Omental fat pad (tissue), 4 donors: ENCODE measurements around the gene PLEKHG4B. TPM values are rescaled to one million over a fixed set of nuclear protein-coding genes. Genes with fewer than 3 reads are reported as not detected.
"Not testable (repeated sequence)": the region's sequence is repeated elsewhere in the genome, so short reads cannot be mapped to it uniquely, and the experiment has no call there.

Experiments used
- ATAC-seq: fragments of 150-250 bp; one replicate; pipeline ENCODE4 v1.9.1; 2016; ENCODE audit warnings: mild to moderate bottlenecking, moderate library complexity; ENCODE audit not compliant: low FRiP score
- DNase-seq: peaks from one replicate; pipeline ENCODE4 v3.0.0-alpha.2; 2019; ENCODE audit warnings: low spot score
- total RNA-seq, 4 donors: library from RNA; depleted of rRNA; stranded (reverse); fragments of >200 nt; gene quantifications; one replicate each; pipeline ENCODE4 v1.1.0, GENCODE V29; 2016
- TF ChIP-seq, protein P1 (sequence below), 3 donors: fragments of 450-650 bp; IDR thresholded peaks; one replicate each; pipeline ENCODE4 v1.5.1; 2016 to 2017; ENCODE audit warnings: antibody characterized with exemption in 3 of 3, mild to moderate bottlenecking in 3 of 3, moderate library complexity in 2 of 3

The PLEKHG4B gene, protein sequence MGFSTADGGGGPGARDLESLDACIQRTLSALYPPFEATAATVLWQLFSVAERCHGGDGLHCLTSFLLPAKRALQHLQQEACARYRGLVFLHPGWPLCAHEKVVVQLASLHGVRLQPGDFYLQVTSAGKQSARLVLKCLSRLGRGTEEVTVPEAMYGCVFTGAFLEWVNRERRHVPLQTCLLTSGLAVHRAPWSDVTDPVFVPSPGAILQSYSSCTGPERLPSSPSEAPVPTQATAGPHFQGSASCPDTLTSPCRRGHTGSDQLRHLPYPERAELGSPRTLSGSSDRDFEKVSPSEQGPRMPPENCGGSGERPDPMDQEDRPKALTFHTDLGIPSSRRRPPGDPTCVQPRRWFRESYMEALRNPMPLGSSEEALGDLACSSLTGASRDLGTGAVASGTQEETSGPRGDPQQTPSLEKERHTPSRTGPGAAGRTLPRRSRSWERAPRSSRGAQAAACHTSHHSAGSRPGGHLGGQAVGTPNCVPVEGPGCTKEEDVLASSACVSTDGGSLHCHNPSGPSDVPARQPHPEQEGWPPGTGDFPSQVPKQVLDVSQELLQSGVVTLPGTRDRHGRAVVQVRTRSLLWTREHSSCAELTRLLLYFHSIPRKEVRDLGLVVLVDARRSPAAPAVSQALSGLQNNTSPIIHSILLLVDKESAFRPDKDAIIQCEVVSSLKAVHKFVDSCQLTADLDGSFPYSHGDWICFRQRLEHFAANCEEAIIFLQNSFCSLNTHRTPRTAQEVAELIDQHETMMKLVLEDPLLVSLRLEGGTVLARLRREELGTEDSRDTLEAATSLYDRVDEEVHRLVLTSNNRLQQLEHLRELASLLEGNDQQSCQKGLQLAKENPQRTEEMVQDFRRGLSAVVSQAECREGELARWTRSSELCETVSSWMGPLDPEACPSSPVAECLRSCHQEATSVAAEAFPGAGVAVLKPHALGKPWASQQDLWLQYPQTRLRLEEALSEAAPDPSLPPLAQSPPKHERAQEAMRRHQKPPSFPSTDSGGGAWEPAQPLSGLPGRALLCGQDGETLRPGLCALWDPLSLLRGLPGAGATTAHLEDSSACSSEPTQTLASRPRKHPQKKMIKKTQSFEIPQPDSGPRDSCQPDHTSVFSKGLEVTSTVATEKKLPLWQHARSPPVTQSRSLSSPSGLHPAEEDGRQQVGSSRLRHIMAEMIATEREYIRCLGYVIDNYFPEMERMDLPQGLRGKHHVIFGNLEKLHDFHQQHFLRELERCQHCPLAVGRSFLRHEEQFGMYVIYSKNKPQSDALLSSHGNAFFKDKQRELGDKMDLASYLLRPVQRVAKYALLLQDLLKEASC (N-terminal part only)
- under 1 TPM in 3 of 4 donors, not detected in 1; 0.44 to 0.65 (median 0.60) TPM for total RNA-seq

DNA sequence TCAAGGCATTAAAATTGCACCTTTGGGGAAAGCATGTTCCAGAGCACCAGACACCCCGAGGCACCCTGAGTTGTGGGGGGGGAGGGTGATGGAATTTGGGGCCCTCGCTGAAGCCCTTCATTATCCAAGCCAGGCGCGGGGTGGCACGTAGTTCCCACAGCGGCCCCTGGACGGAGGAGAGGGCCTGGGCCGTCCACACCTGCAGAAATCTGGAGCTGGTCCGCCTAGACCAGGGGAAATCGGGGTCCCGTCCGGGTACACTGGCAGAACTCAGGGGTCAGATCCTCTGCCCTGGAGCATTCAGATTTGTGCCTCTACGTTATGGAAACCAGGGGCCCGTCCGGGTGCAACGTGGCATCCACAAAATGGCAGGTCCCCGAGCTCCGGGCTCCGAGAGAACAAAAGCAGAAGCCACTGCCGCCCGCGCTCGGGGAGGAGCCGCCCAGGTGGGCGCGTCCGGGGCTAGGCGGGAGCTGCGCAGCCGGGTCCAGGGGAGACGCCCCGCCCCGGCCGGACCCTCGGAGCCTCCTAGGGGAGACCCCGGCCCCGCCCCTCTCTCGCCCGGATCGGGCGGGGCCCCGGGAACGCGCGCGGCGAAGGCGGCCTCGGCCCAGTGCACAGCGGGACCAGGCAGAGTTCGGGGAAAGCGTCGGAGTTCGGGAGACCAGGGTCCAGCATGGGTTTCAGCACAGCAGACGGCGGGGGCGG lies at the start of gene PLEKHG4B:
TSS of gene PLEKHG4B (plus strand) at position 613 of the 708 bp plus-strand sequence. CDS start at position 677, 64 bp downstream.
- DNase-seq (no peak), ATAC-seq (peak; percentile 34)
- TF ChIP-seq, protein P1, sequence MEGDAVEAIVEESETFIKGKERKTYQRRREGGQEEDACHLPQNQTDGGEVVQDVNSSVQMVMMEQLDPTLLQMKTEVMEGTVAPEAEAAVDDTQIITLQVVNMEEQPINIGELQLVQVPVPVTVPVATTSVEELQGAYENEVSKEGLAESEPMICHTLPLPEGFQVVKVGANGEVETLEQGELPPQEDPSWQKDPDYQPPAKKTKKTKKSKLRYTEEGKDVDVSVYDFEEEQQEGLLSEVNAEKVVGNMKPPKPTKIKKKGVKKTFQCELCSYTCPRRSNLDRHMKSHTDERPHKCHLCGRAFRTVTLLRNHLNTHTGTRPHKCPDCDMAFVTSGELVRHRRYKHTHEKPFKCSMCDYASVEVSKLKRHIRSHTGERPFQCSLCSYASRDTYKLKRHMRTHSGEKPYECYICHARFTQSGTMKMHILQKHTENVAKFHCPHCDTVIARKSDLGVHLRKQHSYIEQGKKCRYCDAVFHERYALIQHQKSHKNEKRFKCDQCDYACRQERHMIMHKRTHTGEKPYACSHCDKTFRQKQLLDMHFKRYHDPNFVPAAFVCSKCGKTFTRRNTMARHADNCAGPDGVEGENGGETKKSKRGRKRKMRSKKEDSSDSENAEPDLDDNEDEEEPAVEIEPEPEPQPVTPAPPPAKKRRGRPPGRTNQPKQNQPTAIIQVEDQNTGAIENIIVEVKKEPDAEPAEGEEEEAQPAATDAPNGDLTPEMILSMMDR (IDR thresholded peaks at IDR 0.05) = no peak

DNA sequence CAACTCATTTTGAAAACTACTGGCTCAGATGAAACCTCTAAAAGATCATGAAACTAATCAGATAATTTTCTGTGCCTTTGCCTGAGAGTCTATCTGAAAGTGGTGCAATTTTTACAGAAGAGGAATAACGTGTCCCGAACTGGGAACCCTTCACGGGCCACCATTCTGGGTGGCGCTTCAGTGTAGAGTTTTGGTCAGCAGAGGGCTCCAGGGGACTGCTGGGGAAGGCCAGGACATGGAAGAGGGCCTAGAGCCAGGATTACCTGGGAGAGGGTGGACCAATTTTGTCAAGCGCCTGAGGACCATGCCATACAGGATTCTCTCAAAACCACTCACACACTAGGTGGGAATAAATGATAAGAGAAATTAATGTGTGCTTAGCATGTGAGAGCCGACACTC lies 49.7 kb upstream of the PLEKHG4B start:
- ATAC-seq (no peak), DNase-seq (no peak)
- TF ChIP-seq, protein P1 (IDR thresholded peaks at IDR 0.05) = no peak

DNA sequence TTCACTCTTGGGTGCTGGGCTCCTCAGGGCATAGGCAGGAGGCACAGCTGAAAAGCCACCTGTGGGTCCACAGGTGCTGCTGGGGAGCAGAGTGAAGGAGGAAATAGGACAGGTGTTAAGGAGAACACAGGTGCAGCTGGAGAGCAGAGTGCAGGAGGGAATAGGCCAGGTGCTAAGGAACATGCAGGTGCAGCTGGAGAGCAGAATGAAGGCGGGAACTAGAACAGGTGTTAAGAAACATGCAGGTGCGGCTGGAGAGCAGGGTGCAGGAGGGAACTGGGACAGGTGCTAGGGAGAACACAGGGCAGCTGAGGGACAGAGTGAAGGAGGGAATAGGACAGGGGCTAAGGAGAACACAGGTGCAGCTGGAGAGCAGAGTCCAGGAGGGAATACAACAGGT lies 43.8 kb upstream of the PLEKHG4B start:
- ATAC-seq (no peak), DNase-seq (no peak)
- TF ChIP-seq, protein P1 (IDR thresholded peaks at IDR 0.05) = no peak

DNA sequence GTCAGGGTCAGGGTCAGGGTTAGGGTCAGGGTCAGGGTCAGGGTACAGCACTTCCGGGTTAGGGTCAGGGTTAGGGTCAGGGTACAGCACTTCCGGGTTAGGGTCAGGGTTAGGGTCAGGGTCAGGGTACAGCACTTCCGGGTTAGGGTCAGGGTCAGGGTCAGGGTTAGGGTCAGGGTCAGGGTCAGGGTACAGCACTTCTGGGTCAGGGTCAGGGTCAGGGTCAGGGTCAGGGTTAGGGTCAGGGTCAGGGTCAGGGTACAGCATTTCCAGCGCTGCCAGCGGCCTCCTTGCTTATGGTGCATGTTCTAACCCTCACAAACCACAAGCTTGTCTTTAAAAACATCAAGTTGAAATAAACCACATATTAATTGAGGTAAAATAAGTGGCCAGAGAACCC lies 42.4 kb upstream of the PLEKHG4B start:
- DNase-seq, ATAC-seq: not testable (repeated sequence)

DNA sequence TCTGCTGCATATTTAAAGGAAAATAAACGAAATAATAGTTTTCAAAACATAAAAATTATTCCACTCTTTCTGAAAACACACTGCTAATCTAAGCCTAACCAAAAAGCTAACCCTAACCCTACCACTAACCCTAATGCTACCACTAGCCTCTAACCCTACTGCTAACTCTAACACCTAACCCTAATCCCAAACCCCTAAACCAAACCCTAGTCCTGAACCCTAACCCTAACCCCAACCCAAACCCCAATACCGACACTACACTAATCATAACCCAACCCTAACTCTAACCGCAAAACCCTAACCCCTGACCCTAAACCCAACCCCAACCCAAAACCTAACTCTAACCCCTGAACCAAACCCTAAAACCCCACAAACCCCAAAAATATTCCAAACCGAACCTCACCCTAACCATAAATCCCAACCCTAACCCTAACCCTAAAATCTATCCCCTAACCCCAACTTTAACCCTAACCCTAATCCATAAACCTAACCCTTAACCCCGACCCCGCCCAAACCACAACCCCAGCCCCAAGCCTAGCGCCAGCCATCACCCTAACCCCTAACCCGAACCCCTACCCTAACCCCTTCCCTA lies 41.9 kb upstream of the PLEKHG4B start:
- DNase-seq (no peak), ATAC-seq (no peak)
- TF ChIP-seq, protein P1 (IDR thresholded peaks at IDR 0.05) = no peak

DNA sequence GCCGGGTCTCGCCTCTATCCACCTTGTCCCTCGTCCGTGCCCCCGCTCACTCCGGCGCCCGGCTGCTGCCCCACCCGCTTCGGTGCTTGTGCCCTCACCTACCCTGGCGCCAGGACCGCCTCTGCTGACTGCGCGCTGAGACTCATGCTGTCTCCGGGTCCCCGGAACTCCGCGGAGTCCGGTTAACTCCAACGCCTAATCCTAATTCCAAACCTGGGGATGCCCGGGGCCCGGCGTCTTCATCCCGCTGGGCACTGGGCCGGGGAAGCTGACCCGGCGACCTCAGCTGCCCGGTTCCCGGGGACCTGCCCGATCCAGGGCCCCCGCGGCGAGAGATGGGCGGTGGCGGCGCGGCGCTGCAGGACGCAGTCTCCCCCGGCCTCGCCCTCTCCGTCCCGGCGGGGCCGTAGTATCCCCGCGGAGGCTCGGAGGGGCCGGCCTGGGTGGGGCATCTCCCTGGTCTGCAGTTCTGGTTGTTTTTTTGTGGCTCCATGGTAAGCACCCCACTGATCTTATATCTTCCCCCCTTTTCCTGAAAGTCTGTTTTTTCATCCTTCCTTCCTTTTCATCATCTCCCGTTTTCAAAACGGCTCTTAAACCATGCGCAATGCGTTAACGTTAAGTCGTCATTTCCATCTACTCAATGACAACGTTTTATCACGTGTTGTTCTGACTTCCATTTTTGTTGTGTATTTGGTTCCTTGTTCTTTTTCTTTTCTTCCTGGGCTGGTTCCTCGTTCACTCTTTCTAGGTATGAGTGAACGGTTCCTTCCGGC lies 41.1 kb upstream of the PLEKHG4B start:
- DNase-seq (no peak), ATAC-seq (no peak)
- TF ChIP-seq, protein P1 (IDR thresholded peaks at IDR 0.05) = no peak
